Right lung (tissue), 5 donors: ENCODE results near the gene SYT8. TPM values are rescaled to one million over a fixed set of nuclear protein-coding genes. Genes with fewer than 3 reads are reported as not detected.
"Not testable (repeated sequence)": the region's sequence is repeated elsewhere in the genome, so short reads cannot be mapped to it uniquely, and the experiment has no call there.

Experiments
- DNase-seq, 2 donors: peaks; one replicate each; pipeline ENCODE4 v3.0.0-alpha.2; 2013
- polyA plus RNA-seq, 5 donors: library from polyadenylated mRNA; unstranded; fragments of 120-200 nt; gene quantifications; one replicate each; pipeline versions ENCODE4 v1.2.1 to v1.2.3, GENCODE V29; 2013; ENCODE audit warnings: inconsistent platforms in 1 of 5, low replicate concordance in 1 of 5; ENCODE audit not compliant: insufficient read length in 5 of 5, insufficient read depth in 1 of 5

Gene SYT8
- polyA plus RNA-seq, 5 donors: 0.15 to 1.2 (median 0.57) TPM

DNA sequence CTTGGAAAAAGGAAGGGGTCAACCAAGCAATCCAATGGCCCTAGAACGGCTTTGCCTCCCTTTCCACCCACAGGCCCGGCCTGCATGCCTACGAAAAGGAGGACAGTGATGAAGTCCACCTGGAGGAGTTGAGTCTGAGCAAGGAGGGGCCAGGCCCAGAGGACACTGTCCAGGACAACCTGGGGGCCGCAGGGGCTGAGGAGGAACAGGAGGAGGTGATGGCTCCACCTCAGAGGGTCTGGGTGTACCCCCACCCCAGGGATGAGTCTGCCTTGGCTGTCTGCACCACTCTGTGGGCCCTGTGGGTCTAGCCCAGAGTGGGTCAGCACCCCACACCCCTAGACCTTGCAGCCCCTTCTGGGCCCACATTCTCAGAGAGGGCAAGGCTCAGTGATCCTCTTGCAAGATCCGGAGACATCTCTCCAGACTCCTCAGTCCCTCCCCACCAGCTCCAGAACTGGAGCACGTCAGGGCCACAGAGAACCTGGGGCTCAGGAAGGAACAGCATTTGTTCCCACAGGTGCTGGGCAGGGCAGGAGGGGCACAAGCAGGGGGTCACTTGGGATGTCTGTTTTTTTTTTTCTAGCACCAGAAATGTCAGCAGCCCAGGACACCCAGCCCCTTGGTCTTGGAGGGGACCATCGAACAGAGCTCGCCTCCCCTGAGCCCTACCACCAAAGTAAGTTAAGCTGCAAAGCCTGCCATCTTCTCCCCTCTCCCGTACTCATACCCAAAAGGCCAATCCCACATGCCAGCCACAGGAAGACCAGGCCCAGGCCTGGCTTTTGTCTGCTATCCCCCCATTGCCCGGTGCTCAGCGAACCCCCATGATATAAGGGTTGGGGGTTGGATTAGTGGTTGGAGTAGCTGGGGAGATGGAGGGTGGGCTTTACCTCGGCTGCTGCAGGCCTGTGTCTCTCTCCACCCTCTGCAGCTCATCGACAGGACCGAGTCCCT lies 48.8 kb downstream of the SYT8 start:
- DNase-seq: no peak

DNA sequence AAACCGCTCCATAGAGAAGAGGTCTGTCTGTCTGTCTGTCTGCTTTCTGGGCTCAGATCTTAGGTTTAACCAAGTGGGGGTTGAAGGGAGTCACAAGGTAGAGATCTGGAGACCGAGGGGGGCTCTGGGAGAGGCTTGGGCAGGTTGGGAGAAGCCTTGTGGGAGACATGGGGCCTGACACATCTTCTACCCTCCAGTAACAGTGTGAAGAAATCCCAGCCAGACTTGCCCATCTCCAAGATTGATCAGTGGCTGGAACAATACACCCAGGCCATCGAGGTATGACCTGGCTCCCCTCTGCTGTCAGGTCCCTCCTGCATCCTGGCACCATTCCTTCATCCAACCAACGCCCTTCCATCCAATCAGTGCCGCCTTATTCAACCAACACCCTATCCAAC lies 49.5 kb downstream of the SYT8 start:
- no peak for DNase-seq

DNA sequence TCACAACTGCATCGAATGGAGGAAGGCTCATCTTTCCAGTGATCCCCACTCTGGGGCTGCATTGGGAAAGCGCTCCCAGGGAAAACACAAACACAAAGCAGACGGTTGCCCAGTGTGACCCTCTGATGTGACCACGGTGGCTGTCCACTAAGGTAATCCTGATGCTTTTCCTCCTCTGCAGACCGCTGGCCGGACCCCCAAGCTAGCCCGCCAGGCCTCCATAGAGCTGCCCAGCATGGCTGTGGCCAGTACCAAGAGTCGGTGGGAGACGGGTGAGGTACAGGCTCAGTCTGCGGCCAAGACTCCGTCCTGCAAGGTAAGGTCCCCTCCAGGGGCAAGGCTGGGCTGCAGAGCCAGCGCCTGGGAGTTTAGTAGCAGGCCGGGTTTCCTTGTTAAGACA lies 51.8 kb downstream of the SYT8 start:
- DNase-seq: not testable (repeated sequence)

Other genes with a start within 250 kb of the SYT8 start
- not detected for gene KRTAP5-1, start 249.7 kb upstream of the SYT8 start, polyA plus RNA-seq
- not detected for gene KRTAP5-2, start 236.7 kb upstream of the SYT8 start, polyA plus RNA-seq
- gene KRTAP5-3, start 226.5 kb upstream of the SYT8 start, polyA plus RNA-seq: not detected
- gene KRTAP5-4, start 212.9 kb upstream of the SYT8 start, polyA plus RNA-seq: not detected
- not detected for gene KRTAP5-5, start 205.2 kb upstream of the SYT8 start, polyA plus RNA-seq
- gene KRTAP5-6, start 137.8 kb upstream of the SYT8 start, polyA plus RNA-seq: not detected
- gene IFITM10, start 84.4 kb upstream of the SYT8 start, polyA plus RNA-seq: under 1 TPM; 0.08 to 0.24 (median 0.10) TPM
- gene CTSD, start 71.1 kb upstream of the SYT8 start, polyA plus RNA-seq: 100 to 1,000 TPM in 4 of 5 donors, 10 to 100 TPM in 1; 97.8 to 192 (median 126) TPM
- gene TNNI2, start 4.0 kb downstream of the SYT8 start, polyA plus RNA-seq: 100 to 1,000 TPM in 1 of 5 donors, 1 to 10 TPM in 2, under 1 TPM in 2; 0.46 to 153 (median 1.5) TPM
- gene LSP1, start 18.1 kb downstream of the SYT8 start, polyA plus RNA-seq: 1 to 10 TPM; 5.4 to 9.9 (median 7.6) TPM
- gene PRR33, start 56.9 kb downstream of the SYT8 start, polyA plus RNA-seq: under 1 TPM; 0.05 to 0.47 (median 0.16) TPM
- gene TNNT3, start 84.7 kb downstream of the SYT8 start, polyA plus RNA-seq: 100 to 1,000 TPM in 1 of 5 donors, 10 to 100 TPM in 1, 1 to 10 TPM in 3; 2.5 to 291 (median 4.9) TPM
- gene MRPL23, start 112.3 kb downstream of the SYT8 start, polyA plus RNA-seq: 10 to 100 TPM; 33.3 to 60.5 (median 54.7) TPM
- gene H19, start 162.9 kb downstream of the SYT8 start, polyA plus RNA-seq: 1,000 to 10,000 TPM in 2 of 5 donors, 100 to 1,000 TPM in 3; 610 to 1,942 (median 947) TPM